Left cardiac atrium (tissue), 4 donors: ENCODE results near the gene MUC13. TPM values are rescaled to one million over a fixed set of nuclear protein-coding genes. Genes with fewer than 3 reads are reported as not detected.

Experiments
- ATAC-seq, 2 donors: fragments of 200-7000 bp; cut with Tn5 transposase; one replicate each; pipeline ENCODE4 v1.9.1; 2020; ENCODE audit warnings: mild to moderate bottlenecking in 2 of 2, moderate library complexity in 2 of 2
- DNase-seq: peaks from one replicate; pipeline ENCODE4 v3.0.0-alpha.2; 2020
- intact Hi-C, 2 donors: fragments of 100-400 bp; cut with DNase I; formaldehyde crosslinking; loops; one replicate each; pipeline versions ENCODE4 v1.14.1 to v1.15.1; 2022 to 2023
- total RNA-seq, 2 donors: library from RNA; stranded (reverse); fragmentation: NEBNext Ultra II Directional; extraction: Animal tissue kit (Norgen Biotek cat#: 25700); gene quantifications; one replicate each; pipeline ENCODE4 v1.2.1, GENCODE V29; 2021
- donor health status: DM: no; HTN: yes; CAD: no.
- donor health status: DM: no; HTN: yes; CAD: no; lungs with severe emphysema.
- donor health status: DM: yes; HTN: yes; CAD: no.
- donor health status: Dilated cardiomyopathy.

Gene MUC13
- total RNA-seq, 2 donors from 2014 or later, result not detected

DNA sequence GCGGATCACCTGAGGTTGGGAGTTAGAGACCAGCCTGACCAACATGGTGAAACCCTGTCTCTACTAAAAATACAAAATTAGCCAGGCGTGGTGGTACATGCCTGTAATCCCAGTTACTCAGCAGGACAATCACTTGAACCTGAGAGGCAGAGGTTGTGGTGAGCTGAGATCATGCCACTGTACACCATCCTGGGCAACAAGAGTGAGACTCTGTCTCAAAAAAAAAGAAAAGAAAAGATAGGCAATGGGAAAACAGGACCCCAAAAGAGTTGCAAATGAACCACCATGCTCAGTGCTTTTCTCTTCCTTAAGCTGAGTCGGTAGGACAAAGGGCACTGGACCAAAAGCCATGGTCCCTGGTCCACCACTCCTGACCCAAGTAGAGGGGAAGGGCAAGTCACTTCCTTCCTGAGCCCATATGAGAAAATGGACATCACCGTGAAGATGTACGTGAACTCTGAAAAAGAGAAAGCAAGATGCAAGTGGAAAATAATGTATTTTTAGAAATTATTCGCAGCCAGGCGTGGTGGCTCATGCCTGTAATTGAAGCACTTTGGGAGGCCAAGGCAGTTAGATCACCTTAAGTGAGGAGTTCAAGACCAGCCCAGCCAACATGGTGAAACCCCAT, 50.0 kb downstream of the MUC13 start:
- DNase-seq (no peak), ATAC-seq (no peak)
- intact Hi-C loops, result loop anchor here in 1 of 2 donors (10.0 kb wide), 1 partner anchor 50 kb away; no protein-coding TSS in a partner anchor

DNA sequence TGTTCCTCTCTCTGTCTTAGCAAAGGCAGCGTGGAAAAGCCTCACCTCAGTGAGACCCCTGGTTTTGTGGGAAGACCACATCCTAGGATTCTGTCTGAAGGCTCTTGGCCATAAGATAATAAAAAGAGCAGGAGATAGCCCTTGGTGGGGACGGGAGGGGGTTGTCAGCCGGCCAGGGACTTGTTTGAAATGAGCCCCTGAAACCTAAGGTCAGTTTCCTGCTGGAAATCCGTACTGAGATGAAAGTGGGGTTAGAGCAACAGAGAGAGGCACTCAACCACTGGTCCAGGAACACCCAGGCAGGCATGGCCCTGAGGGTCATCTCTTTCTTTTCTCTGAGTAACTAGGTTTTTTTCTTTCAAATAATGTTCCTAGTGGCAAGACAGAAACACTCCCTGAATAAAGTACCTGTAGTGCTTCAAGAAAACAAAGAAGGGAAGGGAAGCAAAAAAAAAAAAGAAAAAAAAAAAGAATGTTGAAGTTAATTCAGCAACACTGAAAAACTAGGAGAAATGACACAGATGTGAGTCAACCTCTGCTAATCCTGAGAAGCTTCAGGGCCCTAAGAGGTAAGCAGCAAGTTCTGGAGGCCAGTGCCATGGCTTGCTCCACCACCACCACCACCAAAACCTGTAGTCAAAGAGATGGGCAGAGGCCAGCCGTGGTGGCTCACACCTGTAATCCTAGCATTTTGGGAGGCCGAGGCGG, 50.6 kb downstream of the MUC13 start:
- DNase-seq, result no peak
- intact Hi-C loops, result loop anchor here in 1 of 2 donors (10.0 kb wide), 1 partner anchor 49 kb away; no protein-coding TSS in a partner anchor
- ATAC-seq, result no peak

DNA sequence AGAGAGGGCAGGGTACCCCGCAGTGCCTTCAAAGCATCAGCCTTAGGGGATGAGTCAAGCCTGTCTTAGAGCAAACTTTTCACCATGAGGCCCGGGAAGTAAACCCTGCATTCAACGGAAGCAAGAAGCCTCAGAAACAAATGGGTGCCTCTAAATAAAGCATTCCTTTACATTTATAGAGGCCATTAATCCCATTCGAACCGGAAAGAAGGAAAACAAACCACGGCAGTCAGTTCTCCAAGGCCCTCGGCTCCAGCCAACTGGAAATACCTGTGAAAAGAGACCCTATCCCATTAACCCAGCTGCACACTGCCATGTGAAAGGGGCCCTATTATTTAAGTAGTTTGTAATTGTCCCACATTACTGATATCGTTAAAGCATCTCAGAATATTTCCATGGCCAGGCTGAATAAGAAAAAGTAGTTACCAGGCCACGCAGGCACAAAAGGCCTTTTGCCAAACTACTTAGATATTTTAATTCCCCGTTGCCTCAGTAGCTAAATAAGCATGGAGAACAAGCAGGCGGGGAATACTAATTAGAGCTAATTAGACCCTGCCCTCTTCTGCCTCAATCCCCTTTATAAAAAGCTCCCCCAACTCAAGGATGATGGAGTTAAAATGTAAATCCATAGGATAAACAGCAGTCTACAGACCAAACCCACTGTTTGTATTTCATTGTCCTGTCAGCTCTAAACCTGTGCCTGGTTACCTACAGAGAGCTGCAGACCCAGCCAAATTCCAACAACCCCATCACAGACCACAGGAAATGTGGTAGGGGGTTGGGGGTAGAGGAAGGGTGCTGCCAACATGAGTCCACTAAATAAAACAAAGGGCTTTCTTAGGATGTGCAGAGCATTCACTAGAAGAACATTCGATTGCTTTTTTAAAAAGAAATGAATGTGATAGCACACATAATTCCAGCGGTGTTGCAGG, 51.5 kb downstream of the MUC13 start:
- intact Hi-C loops, result loop anchor here in 1 of 2 donors (10.0 kb wide), 1 partner anchor 48 kb away; no protein-coding TSS in a partner anchor
- DNase-seq (no peak), ATAC-seq (no peak)

DNA sequence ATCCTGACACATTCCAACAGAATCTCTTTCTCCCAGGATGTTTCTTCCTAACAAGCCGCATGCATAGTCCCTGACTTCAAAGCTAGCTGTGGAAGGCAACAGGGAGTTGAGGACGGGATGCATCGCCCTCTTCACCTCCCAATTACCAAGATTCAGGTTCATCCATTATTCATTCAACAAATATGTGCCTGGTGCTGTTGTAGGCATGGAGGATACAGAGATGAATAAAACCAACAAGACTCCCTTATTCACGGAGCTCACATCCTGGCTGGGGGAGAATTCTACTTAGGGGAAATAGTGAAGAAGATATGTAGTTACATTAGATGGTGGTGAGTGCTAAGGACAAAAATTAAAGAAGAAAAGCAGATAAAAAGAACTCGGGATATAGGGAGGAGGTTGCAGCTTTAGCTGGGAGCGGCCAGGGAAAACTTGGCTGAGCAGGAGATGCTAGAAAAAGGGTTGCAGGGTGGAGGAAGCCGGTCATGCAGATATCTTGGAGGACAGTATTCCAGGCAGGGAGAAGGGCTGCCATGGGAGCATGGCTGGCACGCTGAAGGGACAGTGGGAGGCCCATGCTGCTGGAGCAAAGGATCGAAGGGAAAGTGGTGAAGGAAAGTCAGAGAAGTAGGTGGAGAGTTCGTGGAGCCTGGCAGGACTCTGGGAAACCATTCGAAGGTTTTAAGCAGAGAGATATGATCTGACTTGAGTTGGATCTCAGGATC, 52.4 kb downstream of the MUC13 start:
- no peak for DNase-seq
- intact Hi-C loops, result loop anchor here in 1 of 2 donors (10.0 kb wide), 1 partner anchor 47 kb away; no protein-coding TSS in a partner anchor
- no peak for ATAC-seq

DNA sequence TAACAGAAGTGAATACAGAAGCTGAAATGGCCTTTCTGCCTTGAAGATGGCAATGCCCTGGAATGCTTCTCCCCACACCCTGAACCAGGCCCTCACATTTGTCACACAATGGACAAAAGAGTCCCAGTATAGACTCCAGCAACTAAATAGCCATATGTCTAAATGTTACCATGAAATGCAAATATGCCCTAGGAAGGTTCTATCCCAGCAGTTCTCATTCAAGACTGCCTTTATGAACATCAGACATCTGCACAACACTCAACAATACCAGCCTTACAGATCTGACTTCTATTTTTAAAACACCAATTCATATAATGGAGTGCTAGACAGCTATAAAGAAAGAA, 55.2 kb downstream of the MUC13 start:
- ATAC-seq, result no peak
- intact Hi-C loops, result no loop called here
- no peak for DNase-seq

DNA sequence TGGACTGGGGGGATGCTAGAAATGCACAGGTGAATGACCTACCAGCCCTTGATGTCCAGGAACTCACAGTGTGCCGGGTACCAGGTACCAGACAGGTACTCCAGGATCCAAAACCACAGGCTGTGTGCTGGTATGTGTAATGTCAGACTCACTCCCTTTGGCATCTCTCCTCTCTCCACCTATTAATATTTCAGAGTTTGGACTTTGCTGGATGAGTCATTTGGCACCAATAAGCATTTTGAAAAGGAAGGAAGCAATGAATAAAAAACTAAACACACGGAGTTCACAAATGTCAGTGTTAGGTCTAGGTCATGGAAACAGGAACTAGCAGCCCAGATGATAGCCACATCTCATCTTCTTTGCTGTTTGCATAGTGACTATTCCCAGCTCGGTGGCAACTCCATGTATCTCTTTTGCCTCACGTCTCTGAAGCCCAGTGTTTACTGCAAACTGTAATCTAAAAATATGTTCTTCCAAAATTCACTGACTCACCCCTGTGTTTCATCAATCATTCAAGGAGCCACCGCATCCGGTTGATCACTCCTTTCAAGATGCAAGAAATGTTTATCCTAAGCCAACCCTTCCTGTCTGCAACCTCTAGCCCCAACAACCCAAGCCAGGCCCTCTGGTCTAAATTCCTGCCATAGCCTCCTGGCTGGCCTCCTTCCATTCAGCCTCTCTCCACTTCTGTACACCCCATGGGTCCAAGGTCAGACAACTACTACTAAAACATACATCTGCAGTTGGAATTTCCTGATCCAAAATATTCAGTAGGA, 55.8 kb downstream of the MUC13 start:
- intact Hi-C loops, result no loop called here
- DNase-seq (peak; percentile 60), ATAC-seq (peak; percentile 82 to 92)

DNA sequence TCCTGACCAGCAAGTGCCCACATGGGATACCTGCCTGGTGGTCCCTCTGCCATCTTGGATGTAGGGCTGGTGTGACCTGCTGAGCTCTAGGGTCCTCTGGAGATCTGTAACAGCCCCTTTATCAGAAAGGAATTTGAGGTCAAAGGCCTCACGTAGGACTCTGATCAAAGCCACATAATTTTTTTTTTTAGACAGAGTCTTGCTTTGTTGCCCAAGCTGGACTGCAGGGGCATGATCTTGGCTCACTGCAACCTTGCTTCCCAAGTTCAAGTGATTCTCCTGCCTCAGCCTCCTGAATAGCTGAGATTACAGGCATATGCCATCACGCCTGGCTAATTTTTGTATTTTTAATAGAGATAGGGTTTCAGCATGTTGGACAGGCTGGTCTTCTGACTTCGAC, 56.9 kb downstream of the MUC13 start:
- intact Hi-C loops, result no loop called here
- DNase-seq, result no peak
- ATAC-seq, result no peak

DNA sequence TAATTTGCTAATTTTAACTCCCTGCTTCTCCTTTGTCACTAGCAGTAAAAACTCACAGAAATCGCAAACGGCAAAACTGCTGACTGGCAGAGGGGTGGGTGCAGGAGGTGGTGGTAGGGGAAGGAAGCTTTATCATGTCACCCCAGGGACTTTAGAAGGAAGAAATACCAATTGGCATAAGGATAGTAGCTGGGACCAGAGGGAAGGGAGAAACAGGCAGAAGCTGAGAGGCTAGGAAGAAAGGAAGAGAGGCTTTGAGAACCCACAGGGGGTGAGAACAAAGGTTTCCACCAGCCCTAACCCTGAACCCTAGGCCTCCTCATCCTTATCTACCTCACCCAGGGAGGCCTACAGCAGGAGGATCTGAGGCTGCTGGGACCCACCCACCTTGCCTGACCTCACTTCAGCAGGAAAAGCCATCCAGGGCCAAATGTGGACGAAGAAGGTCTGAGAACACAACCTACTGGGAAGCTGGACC, 58.1 kb downstream of the MUC13 start:
- intact Hi-C loops, result no loop called here
- peak in 1 of 2 donors; percentile 46 for ATAC-seq

DNA sequence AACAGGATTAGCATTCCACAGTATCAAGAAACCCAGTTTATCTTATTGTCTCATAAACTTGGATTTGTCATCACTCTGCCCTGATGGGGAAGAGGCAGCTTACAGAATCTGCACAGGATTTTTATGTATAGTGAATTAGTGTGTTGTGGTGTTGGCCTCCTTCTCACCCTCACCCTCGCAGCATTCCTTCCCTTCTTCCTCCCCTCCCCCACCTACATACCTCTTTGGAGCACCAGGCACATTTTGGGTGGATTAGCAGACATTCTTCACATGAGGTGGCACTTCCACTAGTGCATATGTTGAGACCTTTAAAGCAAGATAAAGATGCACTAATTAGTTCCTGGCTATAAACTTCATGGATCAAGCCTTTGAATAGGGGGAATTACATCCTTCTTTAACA, 61.3 kb downstream of the MUC13 start:
- ATAC-seq (no peak), DNase-seq (no peak)
- intact Hi-C loops, result no loop called here

More for the DNA sequence above, 58.1 kb downstream of the MUC13 start:
- no peak for DNase-seq

DNA sequence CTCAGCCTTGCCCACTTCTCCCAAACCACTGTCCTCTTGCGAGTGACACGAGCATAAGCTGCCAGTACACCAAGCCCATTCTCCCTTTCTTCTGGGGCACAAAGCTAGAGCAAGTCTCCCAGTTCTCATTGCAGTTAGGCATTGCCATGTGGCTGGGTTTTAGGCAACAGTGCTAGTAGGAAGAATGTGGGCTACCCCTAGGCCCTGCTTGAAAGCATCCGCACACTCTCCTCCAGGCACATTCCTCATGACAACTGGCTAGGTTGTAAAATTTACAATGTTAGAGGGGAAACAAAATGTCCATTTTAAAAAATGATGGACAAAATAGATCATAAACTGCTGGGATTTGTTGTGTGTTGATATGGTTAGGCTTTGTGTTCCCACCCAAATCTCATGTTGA, 67.0 kb downstream of the MUC13 start:
- DNase-seq (no peak), ATAC-seq (no peak)
- intact Hi-C loops, result no loop called here

DNA sequence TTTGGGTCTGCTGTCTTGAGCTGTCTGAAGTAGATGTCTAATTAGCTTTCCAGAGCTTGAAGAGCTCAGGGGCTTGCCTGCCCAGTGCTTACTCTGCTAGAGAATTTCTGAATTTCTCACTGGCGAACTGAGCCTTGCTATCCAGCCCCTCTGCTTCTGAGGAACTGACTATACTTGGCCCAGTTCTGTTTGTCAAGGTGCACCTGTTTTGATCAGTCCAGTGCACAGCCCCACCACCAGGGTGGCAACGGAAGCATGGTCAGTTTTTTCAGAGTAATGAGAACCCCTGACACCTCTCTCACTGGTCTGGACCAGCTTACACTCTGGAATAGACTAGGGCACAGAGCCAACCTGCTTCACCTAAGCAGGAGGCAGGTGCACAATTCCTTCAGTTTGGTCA, 72.5 kb downstream of the MUC13 start:
- ATAC-seq, result no peak
- intact Hi-C loops, result no loop called here
- no peak for DNase-seq

DNA sequence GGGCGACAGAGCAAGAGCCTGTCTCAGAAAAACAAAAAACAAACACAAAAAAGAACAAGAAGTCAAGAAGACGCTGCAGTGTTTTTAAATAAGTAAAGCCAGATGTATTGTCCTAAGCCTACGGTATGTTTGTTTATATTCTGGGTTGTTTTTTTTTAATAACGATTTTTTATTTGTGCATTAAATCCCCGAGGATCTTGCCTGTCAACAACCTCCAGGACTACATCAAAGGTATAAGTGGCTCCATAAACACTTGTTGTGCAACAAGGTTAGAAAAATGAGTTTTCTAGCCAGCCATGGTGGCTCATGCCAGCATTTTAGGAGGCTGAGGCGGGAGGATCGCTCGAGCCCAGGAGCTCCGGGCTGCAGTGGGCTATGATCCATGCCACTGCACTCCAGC, 73.5 kb downstream of the MUC13 start:
- no peak for ATAC-seq
- no peak for DNase-seq
- intact Hi-C loops, result no loop called here

DNA sequence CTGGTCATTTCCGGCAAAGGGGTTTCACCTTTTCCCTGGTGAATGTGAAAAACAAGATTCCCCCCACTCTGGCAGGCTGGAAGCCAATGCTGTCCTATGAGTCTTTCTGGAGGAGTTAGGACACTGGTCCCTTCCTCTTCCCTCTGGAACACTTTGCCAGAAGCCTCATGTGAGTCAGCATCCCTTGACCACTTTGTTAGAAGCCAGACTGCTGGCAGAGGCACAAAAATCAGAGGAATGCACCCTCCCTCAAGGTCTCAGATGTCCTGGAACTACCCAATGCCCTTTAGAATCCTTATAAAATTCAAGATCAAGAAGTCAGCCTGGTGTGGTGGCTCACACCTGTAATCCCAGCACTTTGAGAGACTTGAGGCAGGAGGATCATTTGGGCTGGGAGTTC, 74.0 kb downstream of the MUC13 start:
- intact Hi-C loops, result no loop called here
- peak; percentile 83 for DNase-seq
- peak; percentile 86 to 95 for ATAC-seq

DNA sequence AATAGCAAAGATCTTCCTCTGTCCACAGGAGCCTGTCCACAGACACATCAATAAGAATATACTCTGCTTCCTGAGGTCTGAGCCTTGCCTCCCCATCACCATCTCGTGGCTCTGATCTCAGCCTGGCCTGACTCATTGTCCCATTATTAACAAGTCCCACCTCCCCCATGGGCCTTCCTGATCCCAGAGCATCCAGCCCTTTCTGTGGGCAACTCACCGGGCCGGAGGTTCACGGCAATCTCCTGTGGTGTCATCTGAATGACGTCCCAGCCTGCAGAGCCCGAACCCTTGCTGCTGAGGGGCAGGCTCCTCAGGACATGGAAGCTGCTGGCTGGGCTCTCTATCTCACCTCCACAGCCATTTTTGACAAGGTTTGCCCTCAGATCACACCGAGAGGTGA, 75.5 kb downstream of the MUC13 start:
- DNase-seq, result peak; percentile 26
- peak in 1 of 2 donors; percentile 40 for ATAC-seq
- intact Hi-C loops, result no loop called here

DNA sequence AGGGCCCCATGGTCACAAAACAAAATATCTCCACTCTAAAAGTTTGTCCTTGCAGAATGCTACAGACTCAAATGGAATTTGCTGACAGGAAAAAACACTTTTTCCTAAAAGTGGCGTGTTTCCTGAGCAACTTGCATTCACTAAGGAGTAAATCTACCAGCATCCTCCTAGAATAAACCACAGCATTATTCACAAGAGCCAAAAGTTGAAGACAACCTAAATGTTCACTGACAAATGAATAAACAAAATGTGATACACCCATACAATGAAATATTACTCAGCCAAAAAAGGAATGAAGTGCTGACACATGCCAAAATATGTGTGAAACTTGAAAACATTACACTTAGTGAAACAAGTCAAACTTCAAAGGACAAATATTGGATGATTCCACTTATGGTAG, 76.3 kb downstream of the MUC13 start:
- intact Hi-C loops, result no loop called here

DNA sequence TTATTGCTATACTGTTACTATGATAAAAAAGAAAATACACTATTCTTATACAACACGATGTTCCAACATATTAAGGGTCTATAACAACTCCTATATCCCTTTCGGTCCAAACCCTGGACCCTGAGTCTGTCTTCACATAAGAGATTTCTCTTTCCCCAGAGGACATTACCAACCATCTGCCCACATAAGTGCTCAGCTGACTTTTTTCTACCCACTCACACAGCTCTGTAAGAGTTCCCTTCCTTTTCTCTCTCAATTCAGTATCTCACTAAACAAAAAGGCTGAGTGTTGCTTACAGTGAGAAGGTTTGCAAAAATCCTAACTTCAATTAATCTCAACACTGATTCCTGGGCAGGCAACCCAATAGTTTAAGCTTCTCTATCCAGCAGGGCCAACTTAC, 77.9 kb downstream of the MUC13 start:
- ATAC-seq (no peak), DNase-seq (no peak)
- intact Hi-C loops, result no loop called here

More for the DNA sequence above, 76.3 kb downstream of the MUC13 start:
- DNase-seq (no peak), ATAC-seq (no peak)
